K562 (cell line): ENCODE data around the gene VEGFA. TPM values are rescaled to one million over a fixed set of nuclear protein-coding genes. Genes with fewer than 3 reads are reported as not detected.
A peak's percentile ranks its signal among the peaks of the same experiment; 100 is the strongest.

Experiments used
- ARNT ChIP-seq, 2 experiments: fragments of 450-650 bp; IDR thresholded peaks; 2 replicates each; pipeline ENCODE4 v1.6.1; 2016; ENCODE audit warnings: mild to moderate bottlenecking in 1 of 2
- BRF1 ChIP-seq: IDR thresholded peaks from 3 replicates; pipeline ENCODE4 v1.6.1; 2011; ENCODE audit warnings: borderline replicate concordance, mild to moderate bottlenecking; ENCODE audit not compliant: insufficient read length; ENCODE audit errors: extremely low read depth
- CBX5 ChIP-seq: IDR thresholded peaks from 2 replicates; pipeline ENCODE4 v1.6.1; 2014; ENCODE audit warnings: low read depth, borderline replicate concordance
- CC2D1A ChIP-seq: fragments of 450-650 bp; IDR thresholded peaks from 2 replicates; pipeline ENCODE4 v1.6.1; 2017; ENCODE audit warnings: mild to moderate bottlenecking
- FIP1L1 ChIP-seq: fragments of 200-400 bp; formaldehyde crosslinking; IDR thresholded peaks from 2 replicates; pipeline ENCODE4 v1.6.1; 2018; ENCODE audit warnings: mild to moderate bottlenecking, low read depth, low read length; ENCODE audit not compliant: poor library complexity, severe bottlenecking
- HDAC8 ChIP-seq: fragments of 450-650 bp; IDR thresholded peaks from 2 replicates; pipeline ENCODE4 v1.6.1; 2016; ENCODE audit warnings: mild to moderate bottlenecking, missing genetic modification characterization, moderate library complexity, missing compliant biosample characterization
- MTA1 ChIP-seq: fragments of 450-650 bp; IDR thresholded peaks from 2 replicates; pipeline ENCODE4 v1.6.1; 2017; ENCODE audit warnings: borderline replicate concordance
- NBN ChIP-seq: fragments of 450-650 bp; IDR thresholded peaks from 2 replicates; pipeline ENCODE4 v1.6.1; 2016; ENCODE audit warnings: low read depth, mild to moderate bottlenecking
- PCBP1 ChIP-seq: fragments of 200-400 bp; formaldehyde crosslinking; IDR thresholded peaks from 2 replicates; pipeline ENCODE4 v1.6.1; 2018; ENCODE audit warnings: mild to moderate bottlenecking, low read depth, low read length; ENCODE audit not compliant: poor library complexity, severe bottlenecking
- PTBP1 ChIP-seq: fragments of 200-400 bp; formaldehyde crosslinking; IDR thresholded peaks from 2 replicates; pipeline ENCODE4 v1.6.1; 2017; ENCODE audit warnings: low read depth, low read length
- TEAD2 ChIP-seq: fragments of 450-650 bp; IDR thresholded peaks from 2 replicates; pipeline ENCODE4 v1.6.1; 2016; ENCODE audit warnings: missing genetic modification characterization, control low read depth, missing compliant biosample characterization
- TEAD4 ChIP-seq, 2 experiments: sonication (generic) in 1 of 2; formaldehyde crosslinking in 1 of 2; IDR thresholded peaks; 2 replicates each; pipeline versions ENCODE4 v1.6.1 to v1.8.0; 2012 to 2022; ENCODE audit warnings: borderline replicate concordance in 1 of 2, inconsistent platforms in 1 of 2, low read length in 1 of 2, mild to moderate bottlenecking in 1 of 2, missing genetic modification reagents in 1 of 2
- ZNF384 ChIP-seq: IDR thresholded peaks from 2 replicates; pipeline ENCODE4 v1.6.1; 2012; ENCODE audit warnings: low read depth, low read length, improper control_type of control experiment
- polyA plus RNA-seq, 8 experiments: library from polyadenylated mRNA; depleted of rRNA in 4 of 8; stranded (reverse) in 5 of 8; unstranded in 3 of 8; fragments of >200 nt; fragmentation: Nextera tagmentation in 2 of 8; fragmentation: Illumina TruSeq in 1 of 8; extraction: Ambion mirVana in 2 of 8; extraction: Trizol in 1 of 8; gene quantifications; 2 replicates each; pipeline versions ENCODE4 v1.2.1 to v1.2.3, GENCODE V29; 2011 to 2014; ENCODE audit warnings: inconsistent platforms in 1 of 8, missing spikeins in 1 of 8
- total RNA-seq, 7 experiments: library from RNA; depleted of rRNA in 6 of 7; stranded (reverse); fragments of >200 nt in 6 of 7; fragmentation: Illumina TruSeq in 2 of 7; extraction: Trizol in 2 of 7; gene quantifications; 2 replicates each; pipeline versions ENCODE4 v1.2.1 to v1.2.3, GENCODE V29; 2011 to 2021; ENCODE audit warnings: low replicate concordance in 1 of 7
- TF ChIP-seq, protein P1 (sequence below): fragments of 450-650 bp; IDR thresholded peaks from 2 replicates; pipeline ENCODE4 v1.6.1; 2016; ENCODE audit warnings: mild to moderate bottlenecking, moderate library complexity
- TF ChIP-seq, protein P2 (sequence below): fragments of 450-650 bp; conservative IDR thresholded peaks from 2 replicates; pipeline ENCODE4 v1.6.1; 2016; ENCODE audit warnings: missing genetic modification characterization, low read depth, mild to moderate bottlenecking, missing compliant biosample characterization, moderate library complexity

The VEGFA gene
- total and polyA plus RNA-seq, 9 of the 15 experiments (the other 6 are each of a cell fraction or from before 2014, with no cell fraction given), result 14.0 to 271 (median 124) TPM

DNA sequence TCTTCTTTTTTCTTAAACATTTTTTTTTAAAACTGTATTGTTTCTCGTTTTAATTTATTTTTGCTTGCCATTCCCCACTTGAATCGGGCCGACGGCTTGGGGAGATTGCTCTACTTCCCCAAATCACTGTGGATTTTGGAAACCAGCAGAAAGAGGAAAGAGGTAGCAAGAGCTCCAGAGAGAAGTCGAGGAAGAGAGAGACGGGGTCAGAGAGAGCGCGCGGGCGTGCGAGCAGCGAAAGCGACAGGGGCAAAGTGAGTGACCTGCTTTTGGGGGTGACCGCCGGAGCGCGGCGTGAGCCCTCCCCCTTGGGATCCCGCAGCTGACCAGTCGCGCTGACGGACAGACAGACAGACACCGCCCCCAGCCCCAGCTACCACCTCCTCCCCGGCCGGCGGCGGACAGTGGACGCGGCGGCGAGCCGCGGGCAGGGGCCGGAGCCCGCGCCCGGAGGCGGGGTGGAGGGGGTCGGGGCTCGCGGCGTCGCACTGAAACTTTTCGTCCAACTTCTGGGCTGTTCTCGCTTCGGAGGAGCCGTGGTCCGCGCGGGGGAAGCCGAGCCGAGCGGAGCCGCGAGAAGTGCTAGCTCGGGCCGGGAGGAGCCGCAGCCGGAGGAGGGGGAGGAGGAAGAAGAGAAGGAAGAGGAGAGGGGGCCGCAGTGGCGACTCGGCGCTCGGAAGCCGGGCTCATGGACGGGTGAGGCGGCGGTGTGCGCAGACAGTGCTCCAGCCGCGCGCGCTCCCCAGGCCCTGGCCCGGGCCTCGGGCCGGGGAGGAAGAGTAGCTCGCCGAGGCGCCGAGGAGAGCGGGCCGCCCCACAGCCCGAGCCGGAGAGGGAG lies 580 bp downstream of the VEGFA start (continued):
- TF ChIP-seq, protein P1, sequence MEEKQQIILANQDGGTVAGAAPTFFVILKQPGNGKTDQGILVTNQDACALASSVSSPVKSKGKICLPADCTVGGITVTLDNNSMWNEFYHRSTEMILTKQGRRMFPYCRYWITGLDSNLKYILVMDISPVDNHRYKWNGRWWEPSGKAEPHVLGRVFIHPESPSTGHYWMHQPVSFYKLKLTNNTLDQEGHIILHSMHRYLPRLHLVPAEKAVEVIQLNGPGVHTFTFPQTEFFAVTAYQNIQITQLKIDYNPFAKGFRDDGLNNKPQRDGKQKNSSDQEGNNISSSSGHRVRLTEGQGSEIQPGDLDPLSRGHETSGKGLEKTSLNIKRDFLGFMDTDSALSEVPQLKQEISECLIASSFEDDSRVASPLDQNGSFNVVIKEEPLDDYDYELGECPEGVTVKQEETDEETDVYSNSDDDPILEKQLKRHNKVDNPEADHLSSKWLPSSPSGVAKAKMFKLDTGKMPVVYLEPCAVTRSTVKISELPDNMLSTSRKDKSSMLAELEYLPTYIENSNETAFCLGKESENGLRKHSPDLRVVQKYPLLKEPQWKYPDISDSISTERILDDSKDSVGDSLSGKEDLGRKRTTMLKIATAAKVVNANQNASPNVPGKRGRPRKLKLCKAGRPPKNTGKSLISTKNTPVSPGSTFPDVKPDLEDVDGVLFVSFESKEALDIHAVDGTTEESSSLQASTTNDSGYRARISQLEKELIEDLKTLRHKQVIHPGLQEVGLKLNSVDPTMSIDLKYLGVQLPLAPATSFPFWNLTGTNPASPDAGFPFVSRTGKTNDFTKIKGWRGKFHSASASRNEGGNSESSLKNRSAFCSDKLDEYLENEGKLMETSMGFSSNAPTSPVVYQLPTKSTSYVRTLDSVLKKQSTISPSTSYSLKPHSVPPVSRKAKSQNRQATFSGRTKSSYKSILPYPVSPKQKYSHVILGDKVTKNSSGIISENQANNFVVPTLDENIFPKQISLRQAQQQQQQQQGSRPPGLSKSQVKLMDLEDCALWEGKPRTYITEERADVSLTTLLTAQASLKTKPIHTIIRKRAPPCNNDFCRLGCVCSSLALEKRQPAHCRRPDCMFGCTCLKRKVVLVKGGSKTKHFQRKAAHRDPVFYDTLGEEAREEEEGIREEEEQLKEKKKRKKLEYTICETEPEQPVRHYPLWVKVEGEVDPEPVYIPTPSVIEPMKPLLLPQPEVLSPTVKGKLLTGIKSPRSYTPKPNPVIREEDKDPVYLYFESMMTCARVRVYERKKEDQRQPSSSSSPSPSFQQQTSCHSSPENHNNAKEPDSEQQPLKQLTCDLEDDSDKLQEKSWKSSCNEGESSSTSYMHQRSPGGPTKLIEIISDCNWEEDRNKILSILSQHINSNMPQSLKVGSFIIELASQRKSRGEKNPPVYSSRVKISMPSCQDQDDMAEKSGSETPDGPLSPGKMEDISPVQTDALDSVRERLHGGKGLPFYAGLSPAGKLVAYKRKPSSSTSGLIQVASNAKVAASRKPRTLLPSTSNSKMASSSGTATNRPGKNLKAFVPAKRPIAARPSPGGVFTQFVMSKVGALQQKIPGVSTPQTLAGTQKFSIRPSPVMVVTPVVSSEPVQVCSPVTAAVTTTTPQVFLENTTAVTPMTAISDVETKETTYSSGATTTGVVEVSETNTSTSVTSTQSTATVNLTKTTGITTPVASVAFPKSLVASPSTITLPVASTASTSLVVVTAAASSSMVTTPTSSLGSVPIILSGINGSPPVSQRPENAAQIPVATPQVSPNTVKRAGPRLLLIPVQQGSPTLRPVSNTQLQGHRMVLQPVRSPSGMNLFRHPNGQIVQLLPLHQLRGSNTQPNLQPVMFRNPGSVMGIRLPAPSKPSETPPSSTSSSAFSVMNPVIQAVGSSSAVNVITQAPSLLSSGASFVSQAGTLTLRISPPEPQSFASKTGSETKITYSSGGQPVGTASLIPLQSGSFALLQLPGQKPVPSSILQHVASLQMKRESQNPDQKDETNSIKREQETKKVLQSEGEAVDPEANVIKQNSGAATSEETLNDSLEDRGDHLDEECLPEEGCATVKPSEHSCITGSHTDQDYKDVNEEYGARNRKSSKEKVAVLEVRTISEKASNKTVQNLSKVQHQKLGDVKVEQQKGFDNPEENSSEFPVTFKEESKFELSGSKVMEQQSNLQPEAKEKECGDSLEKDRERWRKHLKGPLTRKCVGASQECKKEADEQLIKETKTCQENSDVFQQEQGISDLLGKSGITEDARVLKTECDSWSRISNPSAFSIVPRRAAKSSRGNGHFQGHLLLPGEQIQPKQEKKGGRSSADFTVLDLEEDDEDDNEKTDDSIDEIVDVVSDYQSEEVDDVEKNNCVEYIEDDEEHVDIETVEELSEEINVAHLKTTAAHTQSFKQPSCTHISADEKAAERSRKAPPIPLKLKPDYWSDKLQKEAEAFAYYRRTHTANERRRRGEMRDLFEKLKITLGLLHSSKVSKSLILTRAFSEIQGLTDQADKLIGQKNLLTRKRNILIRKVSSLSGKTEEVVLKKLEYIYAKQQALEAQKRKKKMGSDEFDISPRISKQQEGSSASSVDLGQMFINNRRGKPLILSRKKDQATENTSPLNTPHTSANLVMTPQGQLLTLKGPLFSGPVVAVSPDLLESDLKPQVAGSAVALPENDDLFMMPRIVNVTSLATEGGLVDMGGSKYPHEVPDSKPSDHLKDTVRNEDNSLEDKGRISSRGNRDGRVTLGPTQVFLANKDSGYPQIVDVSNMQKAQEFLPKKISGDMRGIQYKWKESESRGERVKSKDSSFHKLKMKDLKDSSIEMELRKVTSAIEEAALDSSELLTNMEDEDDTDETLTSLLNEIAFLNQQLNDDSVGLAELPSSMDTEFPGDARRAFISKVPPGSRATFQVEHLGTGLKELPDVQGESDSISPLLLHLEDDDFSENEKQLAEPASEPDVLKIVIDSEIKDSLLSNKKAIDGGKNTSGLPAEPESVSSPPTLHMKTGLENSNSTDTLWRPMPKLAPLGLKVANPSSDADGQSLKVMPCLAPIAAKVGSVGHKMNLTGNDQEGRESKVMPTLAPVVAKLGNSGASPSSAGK, result no peak
- no peak; the same call in 1 of the 2 replicates for TF ChIP-seq TEAD4 (IDR thresholded peaks at IDR 0.05; ENCODE audit: low read length)
- peak; percentile 20; the same call in 1 of the 2 replicates for TF ChIP-seq TEAD4 (CRISPR knock-in tag; IDR thresholded peaks at IDR 0.05; ENCODE audit: borderline replicate concordance)
- TF ChIP-seq CBX5, result no peak
- TF ChIP-seq MTA1, result 0 out of 2 replicates have a peak, but pooled peaks have one; percentile 20
- TF ChIP-seq ZNF384, result no peak
- peak; percentile 75 for TF ChIP-seq PCBP1
- TF ChIP-seq FIP1L1, result no peak
- 0 out of 4 replicates have a peak, but pooled peaks have one; percentile 24 to 37 for TF ChIP-seq ARNT (IDR thresholded peaks at IDR 0.05)
- no peak for TF ChIP-seq HDAC8 (tag)
- TF ChIP-seq BRF1, result no peak
- peak; percentile 35; the same call in 1 of the 2 replicates for TF ChIP-seq CC2D1A
- TF ChIP-seq TEAD2 (tag), result no peak
- TF ChIP-seq, protein P2, sequence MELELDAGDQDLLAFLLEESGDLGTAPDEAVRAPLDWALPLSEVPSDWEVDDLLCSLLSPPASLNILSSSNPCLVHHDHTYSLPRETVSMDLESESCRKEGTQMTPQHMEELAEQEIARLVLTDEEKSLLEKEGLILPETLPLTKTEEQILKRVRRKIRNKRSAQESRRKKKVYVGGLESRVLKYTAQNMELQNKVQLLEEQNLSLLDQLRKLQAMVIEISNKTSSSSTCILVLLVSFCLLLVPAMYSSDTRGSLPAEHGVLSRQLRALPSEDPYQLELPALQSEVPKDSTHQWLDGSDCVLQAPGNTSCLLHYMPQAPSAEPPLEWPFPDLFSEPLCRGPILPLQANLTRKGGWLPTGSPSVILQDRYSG (tag), result no peak
- TF ChIP-seq PTBP1, result no peak
- peak; percentile 78 for TF ChIP-seq NBN
